ENCODE measurements around the gene CHST2. TPM values are rescaled to one million over a fixed set of nuclear protein-coding genes. Genes with fewer than 3 reads are reported as not detected.

Gene CHST2
- total RNA-seq, 2 experiments from 2014 or later: 6.0 to 6.9 TPM

DNA sequence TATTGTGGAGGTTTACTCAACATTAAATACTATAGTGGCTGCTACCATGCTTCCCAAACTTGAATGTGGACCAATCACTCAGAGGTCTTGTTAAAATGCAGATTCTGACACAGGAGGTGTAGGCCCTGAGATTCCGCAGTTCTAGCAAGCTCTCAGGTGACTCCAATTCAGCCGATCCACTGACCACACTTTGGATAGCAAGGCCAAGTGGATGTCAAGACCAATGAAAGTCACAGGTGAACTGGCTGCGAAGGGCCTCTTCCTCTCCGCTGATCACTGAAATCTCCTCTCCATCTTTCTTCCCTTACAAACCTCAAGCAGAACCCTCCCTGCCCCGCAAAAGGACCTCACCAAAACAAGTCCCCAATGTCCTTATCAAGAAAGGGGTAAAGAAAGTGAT lies 9.2 kb upstream of the CHST2 start:
- ChIA-PET POLR2A (no interaction called here), CTCF (interaction anchor here (1.4 kb wide), 1 partner anchor 11 kb away, joined by 3 read pairs; no protein-coding TSS in a partner anchor)
- no peaks in the 10 kb centered on the region for H3K4me1 Mint-ChIP-seq (ENCODE audit: low read depth)
- peaks cover 1% of the 10 kb centered on the region for H3K27me3 Mint-ChIP-seq
- peaks cover 8% of the 10 kb centered on the region for H3K9me3 Mint-ChIP-seq
- TF ChIP-seq, protein P1, sequence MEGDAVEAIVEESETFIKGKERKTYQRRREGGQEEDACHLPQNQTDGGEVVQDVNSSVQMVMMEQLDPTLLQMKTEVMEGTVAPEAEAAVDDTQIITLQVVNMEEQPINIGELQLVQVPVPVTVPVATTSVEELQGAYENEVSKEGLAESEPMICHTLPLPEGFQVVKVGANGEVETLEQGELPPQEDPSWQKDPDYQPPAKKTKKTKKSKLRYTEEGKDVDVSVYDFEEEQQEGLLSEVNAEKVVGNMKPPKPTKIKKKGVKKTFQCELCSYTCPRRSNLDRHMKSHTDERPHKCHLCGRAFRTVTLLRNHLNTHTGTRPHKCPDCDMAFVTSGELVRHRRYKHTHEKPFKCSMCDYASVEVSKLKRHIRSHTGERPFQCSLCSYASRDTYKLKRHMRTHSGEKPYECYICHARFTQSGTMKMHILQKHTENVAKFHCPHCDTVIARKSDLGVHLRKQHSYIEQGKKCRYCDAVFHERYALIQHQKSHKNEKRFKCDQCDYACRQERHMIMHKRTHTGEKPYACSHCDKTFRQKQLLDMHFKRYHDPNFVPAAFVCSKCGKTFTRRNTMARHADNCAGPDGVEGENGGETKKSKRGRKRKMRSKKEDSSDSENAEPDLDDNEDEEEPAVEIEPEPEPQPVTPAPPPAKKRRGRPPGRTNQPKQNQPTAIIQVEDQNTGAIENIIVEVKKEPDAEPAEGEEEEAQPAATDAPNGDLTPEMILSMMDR (IDR thresholded peaks at IDR 0.05): no peak
- no peak overlapping the region for H3K4me3 Mint-ChIP-seq
- intact Hi-C loops (cut with micrococcal nuclease): no loop called here
- ATAC-seq (no peak), DNase-seq (no peak)
- no peaks in the 10 kb centered on the region for H3K36me3 Mint-ChIP-seq (ENCODE audit: low read depth)
- no peak overlapping the region for H3K27ac Mint-ChIP-seq

DNA sequence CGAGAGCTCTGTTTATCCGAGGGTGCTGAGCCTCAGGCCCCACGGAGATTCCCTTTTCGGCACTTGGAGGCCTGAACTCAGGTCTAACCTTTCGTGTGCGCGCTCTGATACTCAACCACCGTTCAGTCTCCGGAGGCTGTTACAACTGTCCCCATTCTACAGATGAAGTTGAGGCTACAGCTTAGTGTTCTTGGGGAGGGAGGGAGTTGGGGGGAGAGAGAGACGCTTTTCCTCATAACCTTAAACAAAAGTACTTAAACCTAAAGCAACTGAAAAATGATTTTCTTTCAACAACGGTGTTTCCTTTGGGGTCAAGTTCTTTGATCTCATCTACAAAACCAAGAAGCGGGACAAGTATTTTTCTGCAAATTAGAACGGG lies 952 bp upstream of the CHST2 start:
- peaks cover 4% of the 10 kb centered on the region for H3K36me3 Mint-ChIP-seq (ENCODE audit: low read depth)
- ChIA-PET POLR2A (interaction anchor here (1.0 kb wide), 1 partner anchor 13 kb away, joined by 4 read pairs; no protein-coding TSS in a partner anchor), CTCF (no interaction called here)
- no peaks in the 10 kb centered on the region for H3K9me3 Mint-ChIP-seq
- H3K4me1 Mint-ChIP-seq (ENCODE audit: low read depth): peaks cover 25% of the 10 kb centered on the region
- DNase-seq (no peak), ATAC-seq (no peak)
- TF ChIP-seq, protein P1 (IDR thresholded peaks at IDR 0.05): no peak
- H3K27me3 Mint-ChIP-seq: peaks cover 5% of the 10 kb centered on the region
- H3K4me3 Mint-ChIP-seq: peak overlapping the region; percentile 87
- intact Hi-C loops (cut with micrococcal nuclease): no loop called here
- H3K27ac Mint-ChIP-seq: peak overlapping the region; percentile 63

DNA sequence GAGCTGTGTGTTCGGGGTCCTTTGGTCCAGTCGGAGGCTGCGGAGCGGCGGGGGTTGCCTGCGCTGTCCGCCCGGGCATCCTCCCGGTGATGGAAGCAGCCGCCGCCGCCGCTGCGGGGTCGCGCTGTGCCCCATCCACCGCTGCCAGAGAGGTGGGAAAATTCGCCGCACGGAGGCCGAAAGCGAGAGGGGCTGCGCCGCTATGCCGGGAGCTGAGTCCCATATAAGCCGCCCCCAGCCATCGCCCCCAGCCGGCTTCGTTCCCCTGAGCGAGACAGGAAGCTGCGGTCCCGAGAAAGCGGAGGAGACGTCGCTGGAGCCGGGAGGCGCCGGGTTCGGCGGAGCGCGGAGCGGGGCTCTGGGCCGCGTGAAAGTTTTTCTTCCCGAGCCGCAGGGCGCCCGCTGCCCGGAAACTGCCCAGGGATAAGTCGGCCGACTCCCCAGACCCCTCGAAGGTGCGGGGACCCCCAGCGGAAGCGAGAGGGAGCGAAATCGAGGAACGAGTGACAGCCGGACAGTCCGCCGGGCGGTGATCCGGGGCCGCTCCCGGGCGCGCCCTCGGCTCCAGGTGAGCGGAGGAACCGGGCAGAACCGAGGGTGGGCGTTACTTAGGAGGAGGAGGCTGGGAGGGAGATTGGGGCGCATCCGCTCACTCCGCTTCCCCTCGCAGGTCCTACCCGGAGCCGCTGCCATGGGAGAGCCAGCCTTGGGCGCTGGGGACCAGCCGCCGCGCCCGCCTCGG lies 574 bp downstream of the CHST2 start:
- POLR2A ChIA-PET: interaction anchor here (0.9 to 1.6 kb wide), 3 partner anchors 47 to 84 kb away, joined by 3 to 5 read pairs (median 4); no protein-coding TSS in a partner anchor
- peak; percentile 59 for DNase-seq
- peak; percentile 14 for ATAC-seq
- H3K9me3 Mint-ChIP-seq: no peaks in the 10 kb centered on the region
- TF ChIP-seq, protein P1 (IDR thresholded peaks at IDR 0.05): no peak
- H3K27me3 Mint-ChIP-seq: peaks cover 5% of the 10 kb centered on the region
- H3K27ac Mint-ChIP-seq: peak overlapping the region; percentile 68
- peaks cover 4% of the 10 kb centered on the region for H3K36me3 Mint-ChIP-seq (ENCODE audit: low read depth)
- intact Hi-C loops (cut with micrococcal nuclease): loop anchor here (2.0 to 10.0 kb wide), 5 partner anchors 52 to 555 kb away; no protein-coding TSS in a partner anchor
- H3K4me1 Mint-ChIP-seq (ENCODE audit: low read depth): peaks cover 36% of the 10 kb centered on the region
- CTCF ChIA-PET: interaction anchor here (0.7 to 2.5 kb wide), 22 partner anchors 13 to 554 kb away, joined by 3 to 23 read pairs (median 4); no protein-coding TSS in a partner anchor
- H3K4me3 Mint-ChIP-seq: peak overlapping the region; percentile 87

DNA sequence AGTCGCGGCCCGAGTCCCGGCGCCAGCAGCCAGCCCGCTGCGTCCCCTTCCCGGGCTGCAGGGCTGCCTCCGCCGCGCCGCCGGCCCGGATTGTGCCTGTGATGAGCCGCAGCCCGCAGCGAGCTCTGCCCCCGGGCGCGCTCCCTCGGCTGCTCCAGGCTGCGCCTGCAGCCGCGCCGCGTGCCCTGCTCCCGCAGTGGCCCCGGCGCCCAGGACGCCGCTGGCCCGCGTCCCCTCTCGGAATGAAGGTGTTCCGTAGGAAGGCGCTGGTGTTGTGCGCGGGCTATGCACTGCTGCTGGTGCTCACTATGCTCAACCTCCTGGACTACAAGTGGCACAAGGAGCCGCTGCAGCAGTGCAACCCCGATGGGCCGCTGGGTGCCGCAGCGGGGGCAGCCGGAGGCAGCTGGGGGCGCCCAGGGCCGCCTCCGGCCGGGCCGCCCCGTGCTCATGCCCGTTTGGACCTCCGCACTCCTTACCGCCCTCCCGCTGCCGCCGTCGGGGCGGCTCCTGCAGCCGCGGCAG lies 1.2 kb downstream of the CHST2 start:
- ATAC-seq: peak; percentile 32
- H3K27ac Mint-ChIP-seq: no peak overlapping the region
- TF ChIP-seq, protein P1 (IDR thresholded peaks at IDR 0.05): no peak

More for the DNA sequence above, 1.2 kb downstream of the CHST2 start:
- H3K36me3 Mint-ChIP-seq (ENCODE audit: low read depth): peaks cover 4% of the 10 kb centered on the region
- no peaks in the 10 kb centered on the region for H3K9me3 Mint-ChIP-seq
- peak; percentile 56 for DNase-seq
- POLR2A ChIA-PET: interaction anchor here (0.9 to 1.6 kb wide), 3 partner anchors 46 to 84 kb away, joined by 3 to 5 read pairs (median 4); no protein-coding TSS in a partner anchor
- intact Hi-C loops (cut with micrococcal nuclease): loop anchor here (2.0 to 10.0 kb wide), 5 partner anchors 52 to 554 kb away; no protein-coding TSS in a partner anchor
- peaks cover 5% of the 10 kb centered on the region for H3K27me3 Mint-ChIP-seq
- H3K4me3 Mint-ChIP-seq: peak overlapping the region; percentile 67
- peaks cover 40% of the 10 kb centered on the region for H3K4me1 Mint-ChIP-seq (ENCODE audit: low read depth)
- CTCF ChIA-PET: interaction anchor here (0.6 to 2.5 kb wide), 44 partner anchors 10 to 629 kb away, joined by 3 to 23 read pairs (median 3); no protein-coding TSS in a partner anchor
